Endodermal cell (in vitro differentiated cells): ENCODE data around the gene AURKA. TPM values are rescaled to one million over a fixed set of nuclear protein-coding genes. Genes with fewer than 3 reads are reported as not detected.

Source experiments
- DNase-seq: peaks from one replicate; pipeline ENCODE4 v3.0.0-alpha.2; 2017
- H3K27ac ChIP-seq: 2 replicates; pipeline ENCODE4 v1.5.1; 2013; ENCODE audit warnings: mild to moderate bottlenecking, low read depth, low read length, moderate library complexity
- H3K27me3 ChIP-seq: 2 replicates; pipeline ENCODE4 v1.6.1; 2013; ENCODE audit warnings: mild to moderate bottlenecking, low read length, moderate library complexity; ENCODE audit not compliant: insufficient read depth, control insufficient read depth, poor library complexity, severe bottlenecking
- H3K36me3 ChIP-seq: 2 replicates; pipeline ENCODE4 v1.7.0; 2013; ENCODE audit warnings: mild to moderate bottlenecking, low read length, moderate library complexity; ENCODE audit not compliant: control insufficient read depth, insufficient read depth
- H3K4me1 ChIP-seq: one replicate; pipeline ENCODE4 v1.7.0; 2013; ENCODE audit warnings: low read length; ENCODE audit not compliant: control insufficient read depth, insufficient read depth
- H3K4me3 ChIP-seq: 2 replicates; pipeline ENCODE4 v1.5.1; 2013; ENCODE audit warnings: mild to moderate bottlenecking, low read length, moderate library complexity
- H3K9ac ChIP-seq: 2 replicates; pipeline ENCODE4 v1.6.1; 2013; ENCODE audit warnings: mild to moderate bottlenecking, low read length, moderate library complexity; ENCODE audit not compliant: poor library complexity, severe bottlenecking; ENCODE audit errors: extremely low read depth
- H3K9me3 ChIP-seq: 2 replicates; pipeline ENCODE4 v1.6.1; 2013; ENCODE audit warnings: mild to moderate bottlenecking, low read length, moderate library complexity; ENCODE audit not compliant: control insufficient read depth
- H3K27ac Mint-ChIP-seq: 2 replicates; pipeline ENCODE4 v1.8.0; 2020; ENCODE audit warnings: mixed read lengths
- H3K27me3 Mint-ChIP-seq: 2 replicates; pipeline ENCODE4 v1.8.0; 2021; ENCODE audit warnings: mild to moderate bottlenecking, mixed read lengths; ENCODE audit not compliant: insufficient read depth
- H3K36me3 Mint-ChIP-seq: 2 replicates; pipeline ENCODE4 v1.8.0; 2020; ENCODE audit warnings: low read depth, mixed read lengths
- H3K4me1 Mint-ChIP-seq: 2 replicates; pipeline ENCODE4 v1.8.0; 2020; ENCODE audit warnings: mixed read lengths
- H3K4me3 Mint-ChIP-seq: 2 replicates; pipeline ENCODE4 v1.8.0; 2020; ENCODE audit warnings: mild to moderate bottlenecking, moderate library complexity, mixed read lengths
- H3K9me3 Mint-ChIP-seq: 2 replicates; pipeline ENCODE4 v1.8.0; 2020; ENCODE audit warnings: mild to moderate bottlenecking, mixed read lengths
- WGBS, 2 experiments: methylation state at CpG; one replicate each; pipeline versions ENCODE4 v1.1.5 to v1.1.7; 2013; ENCODE audit warnings: missing lambda C conversion rate in 2 of 2, mixed read lengths in 1 of 2; ENCODE audit not compliant: insufficient coverage in 1 of 2, insufficient read length in 1 of 2; 5-methylcytosine and 5-hydroxymethylcytosine counted together
- total RNA-seq, 2 donors: library from RNA; stranded (reverse); fragmentation: NEBNext Ultra II Directional in 1 of 2; extraction: Animal tissue kit (Norgen Biotek cat#: 25700) in 1 of 2; gene quantifications; 2 replicates in 1 of 2; 3 replicates in 1 of 2; pipeline ENCODE4 v1.2.1, GENCODE V29; 2021
- TF ChIP-seq, protein P1 (sequence below): fragments of 200-600 bp; sonication (generic); conservative IDR thresholded peaks from 2 replicates; pipeline ENCODE4 v1.5.0; 2021; ENCODE audit warnings: antibody characterized with exemption, mild to moderate bottlenecking

Gene AURKA
- total RNA-seq, 2 donors from 2014 or later = 56.3 to 85.9 TPM

DNA sequence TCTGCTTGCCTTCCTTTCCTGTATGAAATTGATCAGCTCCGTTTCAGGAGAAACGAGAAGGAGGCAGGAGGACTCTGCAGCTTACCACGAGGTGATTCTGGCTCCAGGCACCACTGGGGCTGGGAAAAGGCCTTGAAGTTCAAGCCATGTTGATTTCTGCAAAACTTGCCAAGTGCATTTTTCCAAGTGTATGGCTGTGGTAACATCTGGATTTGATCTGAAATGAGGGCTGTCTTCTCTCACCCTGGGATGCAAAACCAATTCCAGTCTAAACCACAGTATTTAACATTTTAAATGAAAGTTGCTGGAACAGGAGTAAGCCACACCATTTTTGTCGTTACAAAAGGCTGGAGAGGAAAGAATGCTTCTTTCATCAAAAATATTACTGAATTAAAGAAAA, 69.3 kb downstream of the AURKA start:
- Mint-ChIP-seq H3K36me3 (no peaks in the 10 kb centered on the region), H3K4me3 (no peak overlapping the region), H3K27me3 (no peaks in the 10 kb centered on the region), H3K27ac (no peak overlapping the region), H3K9me3 (peaks cover 88% of the 10 kb centered on the region), H3K4me1 (no peaks in the 10 kb centered on the region)
- Histone ChIP-seq H3K9ac (no peak overlapping the region), H3K9me3 (peaks cover 19% of the 10 kb centered on the region), H3K4me3 (no peak overlapping the region), H3K27me3 (no peaks in the 10 kb centered on the region), H3K27ac (no peak overlapping the region), H3K36me3 (no peaks in the 10 kb centered on the region), H3K4me1 (no peaks in the 10 kb centered on the region)
- TF ChIP-seq, protein P1, sequence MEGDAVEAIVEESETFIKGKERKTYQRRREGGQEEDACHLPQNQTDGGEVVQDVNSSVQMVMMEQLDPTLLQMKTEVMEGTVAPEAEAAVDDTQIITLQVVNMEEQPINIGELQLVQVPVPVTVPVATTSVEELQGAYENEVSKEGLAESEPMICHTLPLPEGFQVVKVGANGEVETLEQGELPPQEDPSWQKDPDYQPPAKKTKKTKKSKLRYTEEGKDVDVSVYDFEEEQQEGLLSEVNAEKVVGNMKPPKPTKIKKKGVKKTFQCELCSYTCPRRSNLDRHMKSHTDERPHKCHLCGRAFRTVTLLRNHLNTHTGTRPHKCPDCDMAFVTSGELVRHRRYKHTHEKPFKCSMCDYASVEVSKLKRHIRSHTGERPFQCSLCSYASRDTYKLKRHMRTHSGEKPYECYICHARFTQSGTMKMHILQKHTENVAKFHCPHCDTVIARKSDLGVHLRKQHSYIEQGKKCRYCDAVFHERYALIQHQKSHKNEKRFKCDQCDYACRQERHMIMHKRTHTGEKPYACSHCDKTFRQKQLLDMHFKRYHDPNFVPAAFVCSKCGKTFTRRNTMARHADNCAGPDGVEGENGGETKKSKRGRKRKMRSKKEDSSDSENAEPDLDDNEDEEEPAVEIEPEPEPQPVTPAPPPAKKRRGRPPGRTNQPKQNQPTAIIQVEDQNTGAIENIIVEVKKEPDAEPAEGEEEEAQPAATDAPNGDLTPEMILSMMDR = no peak
- DNase-seq = no peak
- 14 to 55% methylated on average over 1 to 4 of the region's 4 CpGs for WGBS, 2 experiments

Other genes with a start within 250 kb of the AURKA start
- not detected for gene MC3R, start 143.5 kb downstream of the AURKA start, total RNA-seq
- 10 to 100 TPM; 16.8 to 34.1 TPM for gene FAM210B, start 33.2 kb downstream of the AURKA start, total RNA-seq
- 10 to 100 TPM; 47.9 to 50.1 TPM for gene CSTF1, start 430 bp upstream of the AURKA start, total RNA-seq
- gene CASS4, start 20.0 kb upstream of the AURKA start, total RNA-seq = not detected
- 10 to 100 TPM; 63.0 to 65.1 TPM for gene RTF2, start 76.4 kb upstream of the AURKA start, total RNA-seq
- not detected for gene FAM209A, start 132.5 kb upstream of the AURKA start, total RNA-seq
- gene FAM209B, start 141.0 kb upstream of the AURKA start, total RNA-seq = under 1 TPM in 1 of 2 donors, not detected in 1; 0.77 TPM
- 1 to 10 TPM in 1 of 2 donors, under 1 TPM in 1; 0.31 to 1.8 TPM for gene TFAP2C, start 237.1 kb upstream of the AURKA start, total RNA-seq